ENCODE data around the gene ANKRD29.

DNA sequence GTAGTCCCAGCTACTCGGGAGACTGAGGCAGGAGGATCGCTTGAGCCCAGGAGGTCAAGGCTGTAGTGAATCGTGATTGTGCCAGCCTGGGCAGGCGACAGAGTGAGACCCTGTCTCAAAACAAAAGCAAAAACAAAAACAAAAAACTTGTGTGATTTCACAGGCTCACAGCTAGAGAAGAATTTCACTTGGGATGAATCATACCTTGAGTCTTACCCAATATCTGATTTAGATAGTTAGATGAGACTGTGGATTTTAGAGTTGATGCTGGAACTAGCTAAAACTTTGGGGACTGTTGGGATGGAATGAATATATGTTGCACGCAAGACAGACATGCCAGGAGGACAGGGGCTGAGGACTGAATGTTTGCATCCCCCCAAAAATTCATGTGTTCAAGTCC is 4.4 kb downstream of the ANKRD29 start:
- TF ChIP-seq, protein P1, sequence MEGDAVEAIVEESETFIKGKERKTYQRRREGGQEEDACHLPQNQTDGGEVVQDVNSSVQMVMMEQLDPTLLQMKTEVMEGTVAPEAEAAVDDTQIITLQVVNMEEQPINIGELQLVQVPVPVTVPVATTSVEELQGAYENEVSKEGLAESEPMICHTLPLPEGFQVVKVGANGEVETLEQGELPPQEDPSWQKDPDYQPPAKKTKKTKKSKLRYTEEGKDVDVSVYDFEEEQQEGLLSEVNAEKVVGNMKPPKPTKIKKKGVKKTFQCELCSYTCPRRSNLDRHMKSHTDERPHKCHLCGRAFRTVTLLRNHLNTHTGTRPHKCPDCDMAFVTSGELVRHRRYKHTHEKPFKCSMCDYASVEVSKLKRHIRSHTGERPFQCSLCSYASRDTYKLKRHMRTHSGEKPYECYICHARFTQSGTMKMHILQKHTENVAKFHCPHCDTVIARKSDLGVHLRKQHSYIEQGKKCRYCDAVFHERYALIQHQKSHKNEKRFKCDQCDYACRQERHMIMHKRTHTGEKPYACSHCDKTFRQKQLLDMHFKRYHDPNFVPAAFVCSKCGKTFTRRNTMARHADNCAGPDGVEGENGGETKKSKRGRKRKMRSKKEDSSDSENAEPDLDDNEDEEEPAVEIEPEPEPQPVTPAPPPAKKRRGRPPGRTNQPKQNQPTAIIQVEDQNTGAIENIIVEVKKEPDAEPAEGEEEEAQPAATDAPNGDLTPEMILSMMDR (IDR thresholded peaks at IDR 0.05; ENCODE audit: low read length): no peak
- TF ChIP-seq EZH2 (IDR thresholded peaks at IDR 0.05; ENCODE audit: borderline replicate concordance, low read length): no peak

Data from OCI-LY1 (cell line).